NCI-H82 treated with DMSO at 0.1 percent for 48 hours (cell line): Measurements from ENCODE around the gene LCP2.

ENCODE experiments used
- DNase-seq: peaks from one replicate; lab custom pipeline; 2025; ENCODE audit not compliant: unreplicated experiment; lab: John Stamatoyannopoulos, UW

Gene LCP2

GRCh38 chr5:170296935-170297588 lies 515 bp downstream of the LCP2 start:
- no peak for DNase-seq

DNA sequence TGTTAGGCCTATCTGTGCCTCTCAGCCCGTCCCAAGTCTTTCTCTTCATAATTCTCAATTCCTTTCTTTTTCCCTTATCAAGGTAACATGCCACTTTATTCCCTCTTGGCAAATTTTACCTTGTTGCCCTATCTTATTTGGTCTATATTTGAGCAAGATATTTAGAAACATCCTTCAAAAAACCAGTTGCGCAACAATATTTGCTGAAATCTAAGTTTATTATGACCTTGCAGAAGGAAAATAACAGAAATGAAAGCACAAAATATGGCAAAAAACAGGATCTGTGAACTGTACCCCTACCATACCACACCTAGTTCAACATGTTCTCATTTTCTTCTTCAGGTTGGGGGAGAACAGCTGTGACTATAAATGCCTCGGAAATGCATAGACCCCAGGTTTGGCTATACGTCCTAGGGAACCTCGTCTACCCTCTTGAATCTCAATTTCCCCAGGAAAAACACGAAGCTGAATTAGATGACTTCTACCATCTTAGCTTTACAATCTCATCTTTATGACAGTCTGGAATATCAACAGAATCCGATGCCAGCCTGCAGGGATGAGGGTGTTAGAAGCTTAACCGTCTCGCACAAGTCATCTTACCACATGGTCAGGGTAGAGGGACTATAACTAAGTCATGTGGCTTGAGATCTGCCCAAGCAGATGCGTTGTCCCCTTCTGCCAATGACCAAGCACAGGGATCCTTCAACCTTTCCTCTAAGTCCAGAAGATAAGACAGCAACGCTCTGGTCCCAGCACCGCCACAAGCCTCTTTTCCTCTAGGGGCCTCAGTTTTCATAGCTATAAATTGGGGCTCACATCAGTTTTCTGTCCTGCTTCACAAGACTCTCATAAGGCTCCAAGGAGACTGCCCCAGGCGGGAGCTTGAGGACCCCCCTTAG lies 1.3 kb downstream of the LCP2 start:
- no peak for DNase-seq

- no peak for DNase-seq
Observed at GRCh38 chr5:170294556-170294955, 3.0 kb downstream of the LCP2 start.

GRCh38 chr5:170294057-170294456 lies 3.5 kb downstream of the LCP2 start:
- DNase-seq, result no peak

GRCh38 chr5:170293273-170293672 lies 4.3 kb downstream of the LCP2 start:
- DNase-seq, result no peak

DNA sequence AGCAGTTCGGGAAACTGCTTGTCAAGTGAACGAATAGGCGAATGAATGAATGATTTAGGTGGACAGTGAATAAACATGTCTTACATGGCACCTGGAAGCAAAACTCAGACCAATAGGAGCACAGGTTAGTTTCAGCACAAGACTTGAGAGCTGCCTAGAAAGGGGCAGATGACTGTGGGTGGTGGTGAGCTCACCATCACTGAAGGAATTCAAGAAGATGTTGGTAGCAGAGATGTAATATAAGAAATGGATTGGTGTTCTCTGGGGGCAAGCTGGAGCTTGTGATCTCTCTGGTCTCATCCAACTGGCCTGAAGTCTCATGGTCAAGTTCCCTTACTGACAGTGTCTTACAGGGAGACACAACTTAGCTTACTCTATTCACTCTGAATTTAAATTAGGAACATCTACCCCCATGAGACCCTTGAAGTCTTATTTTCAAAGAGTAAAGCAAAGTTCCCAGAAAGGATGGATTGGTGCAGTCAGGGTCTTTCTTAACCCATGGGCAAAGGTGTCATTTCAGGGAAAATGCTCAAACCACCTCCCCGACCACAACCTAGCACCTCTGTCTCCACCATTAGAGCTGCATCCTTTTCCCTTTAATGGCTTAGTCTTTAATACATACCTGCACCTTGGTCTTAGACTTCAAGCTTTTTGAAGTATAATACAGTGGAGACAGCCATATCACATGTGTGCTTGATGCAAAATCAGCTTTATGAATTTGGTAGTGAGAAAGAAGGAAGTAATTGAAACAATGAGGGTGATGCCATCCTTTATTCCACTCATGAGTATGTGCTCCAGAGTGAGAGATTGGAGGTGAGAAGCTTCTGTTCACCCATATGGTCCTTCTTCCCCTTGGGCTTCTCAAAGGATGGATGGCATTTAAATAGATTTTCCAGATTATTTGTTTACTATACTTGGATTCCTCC lies 5.1 kb downstream of the LCP2 start:
- no peak for DNase-seq

DNA sequence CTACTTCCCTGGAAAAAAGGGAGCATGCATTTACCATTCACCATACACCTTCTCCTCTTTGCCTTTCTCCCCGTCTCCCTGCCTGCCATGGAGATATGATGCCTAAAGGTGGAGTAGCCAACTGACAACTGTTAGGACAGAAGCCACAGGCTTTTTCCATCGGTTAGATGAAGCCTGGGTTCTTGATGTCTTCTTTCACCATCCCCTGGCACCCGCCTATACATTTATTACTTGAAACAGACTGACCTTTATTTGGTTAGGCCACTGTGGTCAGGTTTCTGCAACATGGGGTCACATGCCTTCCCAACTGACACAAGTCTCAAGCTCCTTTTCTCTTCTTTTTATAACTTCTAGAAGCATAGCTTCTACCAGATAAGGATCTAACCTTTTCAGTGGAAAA lies 7.1 kb downstream of the LCP2 start:
- DNase-seq, result no peak

GRCh38 chr5:170289764-170290163 lies 7.8 kb downstream of the LCP2 start:
- DNase-seq, result no peak

GRCh38 chr5:170289121-170289520 lies 8.5 kb downstream of the LCP2 start:
- no peak for DNase-seq

DNA sequence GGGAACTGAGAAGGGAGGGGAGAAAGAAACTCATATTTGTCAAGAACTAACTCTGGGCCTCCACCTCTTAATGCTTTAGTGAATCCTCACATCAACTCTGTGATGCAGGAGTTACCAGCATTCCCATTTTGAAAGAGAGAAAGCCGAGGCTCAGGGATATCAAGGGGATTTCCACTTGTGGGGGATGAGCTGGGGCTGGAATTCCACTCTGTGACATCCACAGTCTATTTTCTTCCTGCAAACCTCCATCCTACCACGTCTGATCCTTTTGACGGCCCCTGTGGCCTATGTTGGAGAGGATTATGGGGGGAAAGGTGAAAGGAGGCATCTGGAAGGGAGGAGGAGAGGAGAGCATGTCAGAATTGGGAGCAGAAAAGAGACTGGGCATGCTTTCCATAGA lies 9.0 kb downstream of the LCP2 start:
- no peak for DNase-seq

- no peak for DNase-seq
Observed at GRCh38 chr5:170288151-170288550, 9.4 kb downstream of the LCP2 start.

DNA sequence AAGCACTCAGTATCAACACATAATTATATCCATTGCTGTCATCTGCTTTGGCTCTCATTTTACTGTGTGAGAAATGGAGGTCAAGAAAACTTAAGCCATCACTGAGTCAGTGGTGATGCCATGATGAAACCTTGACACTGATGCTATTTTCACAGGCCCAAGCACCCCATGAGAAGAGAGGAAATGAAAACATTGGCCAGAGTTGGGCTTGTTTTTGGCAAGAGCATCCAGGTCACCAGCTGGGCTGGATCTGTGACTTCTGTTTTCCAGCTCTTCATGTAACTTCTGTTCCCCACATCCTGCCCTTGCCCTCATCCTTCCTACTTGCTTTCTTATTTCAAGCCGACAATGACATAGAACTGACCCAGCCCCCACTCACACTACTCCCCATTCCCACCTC lies 10.0 kb downstream of the LCP2 start:
- no peak for DNase-seq

DNA sequence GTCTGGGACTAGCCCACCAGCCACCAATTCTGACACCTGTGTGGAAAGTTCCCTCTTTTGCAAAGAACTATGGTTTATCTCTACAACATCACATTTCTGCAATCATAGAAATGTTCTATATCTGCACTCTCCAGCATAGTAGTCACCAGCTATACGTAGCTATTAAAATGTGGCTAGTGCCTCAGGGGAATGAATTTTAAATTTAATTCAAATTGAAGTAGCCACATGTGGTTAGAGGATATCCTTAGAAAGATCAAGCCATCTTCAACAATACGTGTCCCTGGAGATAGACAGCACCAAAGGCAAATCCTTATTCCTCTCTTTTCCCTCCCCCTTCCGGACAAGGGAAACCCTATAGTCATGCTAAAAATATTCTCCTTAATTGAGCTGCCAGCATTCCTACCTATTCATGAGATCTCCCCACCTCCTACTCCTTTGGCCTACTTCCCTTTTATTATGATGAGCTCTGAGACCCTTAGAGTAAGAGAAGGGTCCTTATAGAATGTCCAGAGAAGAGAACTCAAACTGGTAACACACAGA lies 11.1 kb downstream of the LCP2 start:
- no peak for DNase-seq

GRCh38 chr5:170285181-170285580 lies 12.4 kb downstream of the LCP2 start:
- DNase-seq, result no peak

- DNase-seq, result no peak
Observed at GRCh38 chr5:170284231-170284630, 13.3 kb downstream of the LCP2 start.

- no peak for DNase-seq
Observed at GRCh38 chr5:170283296-170283695, 14.3 kb downstream of the LCP2 start.

- DNase-seq, result no peak
Observed at GRCh38 chr5:170280011-170280493, 17.5 kb downstream of the LCP2 start.

GRCh38 chr5:170279459-170279817 lies 18.1 kb downstream of the LCP2 start:
- DNase-seq, result no peak

GRCh38 chr5:170278611-170279458 lies 18.7 kb downstream of the LCP2 start:
- DNase-seq, result no peak

DNA sequence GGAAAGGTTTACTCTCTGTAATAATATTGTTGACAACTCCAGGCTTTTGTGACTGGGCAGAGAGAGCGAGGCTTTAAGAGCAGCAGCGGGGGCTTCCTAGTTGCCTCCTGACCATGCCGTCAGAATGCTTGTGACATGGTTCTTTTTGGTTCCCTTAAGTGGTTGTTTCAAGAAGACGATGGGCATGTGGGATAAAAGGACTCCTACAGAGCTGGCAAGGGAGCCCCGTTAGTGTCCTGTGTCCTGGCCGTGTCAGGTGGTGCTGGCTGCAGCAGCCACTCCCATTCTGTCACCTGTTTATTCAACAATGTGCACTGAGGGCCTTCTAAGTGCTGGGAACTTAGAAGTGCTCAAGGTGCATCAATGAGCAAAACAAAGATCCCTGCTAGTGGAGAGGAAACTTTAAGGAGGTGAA lies 19.7 kb downstream of the LCP2 start:
- no peak for DNase-seq
